GM13976 (cell line): ENCODE results near the gene IQCE.
A peak's percentile ranks its signal among the peaks of the same experiment; 100 is the strongest.

ENCODE experiments used
- DNase-seq: peaks from one replicate; pipeline ENCODE4 v3.0.0; 2012; ENCODE audit warnings: low spot score
- CTCF ChIP-seq: IDR thresholded peaks from 2 replicates; pipeline ENCODE4 v1.5.1; 2012; ENCODE audit warnings: borderline replicate concordance, mild to moderate bottlenecking; ENCODE audit not compliant: insufficient read depth; ENCODE audit errors: extremely low read depth, missing control alignments, control extremely low read depth
- in situ Hi-C: fragments of 300-500 bp; cut with MboI; formaldehyde crosslinking; loops from one replicate; pipeline ENCODE4 v1.12.0; 2022; ENCODE audit warnings: low sequenced_read_pairs, mixed read lengths, inconsistent platforms; ENCODE audit not compliant: unreplicated experiment

The IQCE gene

GRCh38 chr7:2658941-2659340 is 100.2 kb downstream of the IQCE start:
- DNase-seq: no peak
- in situ Hi-C loops: no loop called here
- TF ChIP-seq CTCF: no peak

GRCh38 chr7:2659556-2660358 is 101.0 kb downstream of the IQCE start:
- in situ Hi-C loops: no loop called here
- no peak for DNase-seq
- TF ChIP-seq CTCF: no peak

GRCh38 chr7:2660359-2661095 is 101.7 kb downstream of the IQCE start:
- no peak for TF ChIP-seq CTCF
- no peak for DNase-seq
- in situ Hi-C loops: no loop called here

- no peak for DNase-seq
- no peak for TF ChIP-seq CTCF
- in situ Hi-C loops: no loop called here
Observed at GRCh38 chr7:2661096-2661449, 102.3 kb downstream of the IQCE start.

- TF ChIP-seq CTCF: peak; percentile 19
- in situ Hi-C loops: no loop called here
- DNase-seq: no peak
Observed at GRCh38 chr7:2661602-2662272, 103.0 kb downstream of the IQCE start.

- in situ Hi-C loops: no loop called here
- TF ChIP-seq CTCF: no peak
- no peak for DNase-seq
Observed at GRCh38 chr7:2662273-2663120, 103.7 kb downstream of the IQCE start.
